ENCODE results near the gene KCNIP2. TPM values are rescaled to one million over a fixed set of nuclear protein-coding genes. Genes with fewer than 3 reads are reported as not detected.

The KCNIP2 gene
- total RNA-seq, 1 donor from 2014 or later = 7.7 TPM

- peaks cover 13% of the 10 kb centered on the region for H3K36me3 Mint-ChIP-seq (ENCODE audit: low read depth, unreplicated experiment)
Observed at GRCh38 chr10:101841826-101842225, 1.8 kb downstream of the KCNIP2 start.

DNA sequence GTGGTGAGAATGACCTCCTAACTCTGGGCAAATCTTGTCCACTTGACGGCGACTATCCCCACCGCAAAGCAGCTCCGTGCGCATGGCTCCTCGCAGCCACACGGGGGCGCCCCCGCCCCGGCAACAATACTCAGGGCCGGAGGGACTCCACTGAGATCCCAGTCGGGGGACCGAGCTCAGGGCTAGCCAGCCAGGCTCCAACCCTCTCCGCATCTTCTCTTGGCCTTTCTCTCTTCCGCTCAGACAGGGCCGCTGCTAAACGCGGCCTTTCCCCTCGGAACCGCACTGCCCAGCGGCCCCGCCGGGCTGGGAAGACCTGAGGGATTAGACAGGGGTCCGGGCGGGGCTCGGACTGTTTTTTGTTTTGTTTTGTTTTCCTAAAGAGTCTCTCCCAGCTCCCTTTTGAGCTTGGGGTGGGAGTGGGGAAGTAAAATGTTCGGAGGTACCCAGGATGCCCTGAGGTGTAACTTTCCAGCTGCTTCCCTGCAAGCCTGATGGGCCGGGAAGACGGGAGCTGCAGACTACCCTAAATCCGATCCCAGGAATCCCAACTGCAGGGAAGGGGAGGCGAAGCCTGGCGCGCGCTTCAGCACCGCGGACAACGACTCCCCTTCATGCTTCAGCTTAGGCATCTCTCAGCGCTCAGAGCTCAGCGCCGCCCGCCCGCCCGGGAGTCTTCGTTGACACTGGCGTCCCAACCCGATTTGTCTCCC lies 2.7 kb downstream of the KCNIP2 start:
- peak; percentile 93 for DNase-seq (ENCODE audit: low spot score)
- Mint-ChIP-seq H3K36me3 (ENCODE audit: low read depth, unreplicated experiment) (peaks cover 13% of the 10 kb centered on the region), H3K27me3 (ENCODE audit: unreplicated experiment) (peaks cover 30% of the 10 kb centered on the region)

More at GRCh38 chr10:101841826-101842225, 1.8 kb downstream of the KCNIP2 start:
- Mint-ChIP-seq H3K4me3 (ENCODE audit: unreplicated experiment) (peak overlapping the region; percentile 87), H3K27ac (ENCODE audit: unreplicated experiment) (no peak overlapping the region), H3K9me3 (ENCODE audit: unreplicated experiment) (no peaks in the 10 kb centered on the region), H3K27me3 (ENCODE audit: unreplicated experiment) (peaks cover 31% of the 10 kb centered on the region), H3K4me1 (ENCODE audit: unreplicated experiment) (peaks cover 63% of the 10 kb centered on the region)
- no peak for DNase-seq (ENCODE audit: low spot score)
- no peak for TF ChIP-seq CTCF (IDR thresholded peaks at IDR 0.05; ENCODE audit: unreplicated experiment)

DNA sequence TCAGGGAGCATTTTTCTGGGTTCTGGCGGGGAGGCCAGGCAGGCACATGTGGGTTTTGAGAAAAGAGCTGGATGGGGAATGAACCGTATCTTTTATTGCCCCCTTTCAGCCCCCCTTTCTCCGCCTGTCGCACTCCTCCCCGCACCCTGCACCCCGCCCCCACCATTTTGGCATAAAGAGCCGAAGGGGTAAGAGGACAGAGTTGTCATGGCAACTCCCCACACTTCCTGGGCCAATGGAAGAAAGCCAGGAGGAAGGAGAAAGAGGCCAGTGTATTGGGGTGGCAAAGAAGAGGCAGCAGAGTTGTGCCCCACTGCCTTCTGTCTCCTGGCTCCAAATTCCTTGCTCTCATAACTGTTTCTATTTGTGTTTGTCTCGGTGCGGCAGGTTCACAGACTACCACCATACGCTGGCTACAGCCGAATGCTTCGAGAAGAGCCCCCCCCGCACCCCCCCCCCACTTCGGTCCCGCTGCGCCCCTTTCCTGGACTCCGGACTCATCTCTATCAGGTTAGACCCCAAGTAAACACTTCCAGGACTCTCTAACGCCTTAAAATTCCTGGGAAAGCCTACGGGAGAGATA lies 3.4 kb downstream of the KCNIP2 start:
- H3K27me3 Mint-ChIP-seq (ENCODE audit: unreplicated experiment) = peaks cover 30% of the 10 kb centered on the region
- H3K4me3 Mint-ChIP-seq (ENCODE audit: unreplicated experiment) = peak overlapping the region; percentile 83
- peak overlapping the region; percentile 57 for H3K27ac Mint-ChIP-seq (ENCODE audit: unreplicated experiment)
- H3K4me1 Mint-ChIP-seq (ENCODE audit: unreplicated experiment) = peaks cover 50% of the 10 kb centered on the region
- no peak for DNase-seq (ENCODE audit: low spot score)
- H3K9me3 Mint-ChIP-seq (ENCODE audit: unreplicated experiment) = no peaks in the 10 kb centered on the region
- H3K36me3 Mint-ChIP-seq (ENCODE audit: low read depth, unreplicated experiment) = peaks cover 13% of the 10 kb centered on the region
- TF ChIP-seq CTCF (IDR thresholded peaks at IDR 0.05; ENCODE audit: unreplicated experiment) = no peak

More for the DNA sequence above, 2.7 kb downstream of the KCNIP2 start:
- peak overlapping the region; percentile 57 for H3K27ac Mint-ChIP-seq (ENCODE audit: unreplicated experiment)
- H3K9me3 Mint-ChIP-seq (ENCODE audit: unreplicated experiment) = no peaks in the 10 kb centered on the region
- H3K4me1 Mint-ChIP-seq (ENCODE audit: unreplicated experiment) = peaks cover 57% of the 10 kb centered on the region
- H3K4me3 Mint-ChIP-seq (ENCODE audit: unreplicated experiment) = peak overlapping the region; percentile 83
- peak; percentile 93 for TF ChIP-seq CTCF (IDR thresholded peaks at IDR 0.05; ENCODE audit: unreplicated experiment)

GRCh38 chr10:101839416-101840063 lies 4.1 kb downstream of the KCNIP2 start:
- no peaks in the 10 kb centered on the region for H3K9me3 Mint-ChIP-seq (ENCODE audit: unreplicated experiment)
- peak; percentile 67 for DNase-seq (ENCODE audit: low spot score)
- no peak overlapping the region for H3K27ac Mint-ChIP-seq (ENCODE audit: unreplicated experiment)
- TF ChIP-seq CTCF (IDR thresholded peaks at IDR 0.05; ENCODE audit: unreplicated experiment) = no peak
- peaks cover 31% of the 10 kb centered on the region for H3K27me3 Mint-ChIP-seq (ENCODE audit: unreplicated experiment)
- peaks cover 13% of the 10 kb centered on the region for H3K36me3 Mint-ChIP-seq (ENCODE audit: low read depth, unreplicated experiment)
- H3K4me1 Mint-ChIP-seq (ENCODE audit: unreplicated experiment) = peaks cover 46% of the 10 kb centered on the region
- peak overlapping the region; percentile 87 for H3K4me3 Mint-ChIP-seq (ENCODE audit: unreplicated experiment)

Data from endothelial cell (in vitro differentiated cells).